GM21576 (cell line): Measurements from ENCODE around the gene CFAP74.

Experiments used
- ATAC-seq: cut with Tn5 transposase; IDR thresholded peaks from one replicate; pipeline ENCODE4 v1.9.1; 2021; ENCODE audit warnings: mild to moderate bottlenecking, moderate library complexity; ENCODE audit not compliant: unreplicated experiment

CFAP74 gene

DNA sequence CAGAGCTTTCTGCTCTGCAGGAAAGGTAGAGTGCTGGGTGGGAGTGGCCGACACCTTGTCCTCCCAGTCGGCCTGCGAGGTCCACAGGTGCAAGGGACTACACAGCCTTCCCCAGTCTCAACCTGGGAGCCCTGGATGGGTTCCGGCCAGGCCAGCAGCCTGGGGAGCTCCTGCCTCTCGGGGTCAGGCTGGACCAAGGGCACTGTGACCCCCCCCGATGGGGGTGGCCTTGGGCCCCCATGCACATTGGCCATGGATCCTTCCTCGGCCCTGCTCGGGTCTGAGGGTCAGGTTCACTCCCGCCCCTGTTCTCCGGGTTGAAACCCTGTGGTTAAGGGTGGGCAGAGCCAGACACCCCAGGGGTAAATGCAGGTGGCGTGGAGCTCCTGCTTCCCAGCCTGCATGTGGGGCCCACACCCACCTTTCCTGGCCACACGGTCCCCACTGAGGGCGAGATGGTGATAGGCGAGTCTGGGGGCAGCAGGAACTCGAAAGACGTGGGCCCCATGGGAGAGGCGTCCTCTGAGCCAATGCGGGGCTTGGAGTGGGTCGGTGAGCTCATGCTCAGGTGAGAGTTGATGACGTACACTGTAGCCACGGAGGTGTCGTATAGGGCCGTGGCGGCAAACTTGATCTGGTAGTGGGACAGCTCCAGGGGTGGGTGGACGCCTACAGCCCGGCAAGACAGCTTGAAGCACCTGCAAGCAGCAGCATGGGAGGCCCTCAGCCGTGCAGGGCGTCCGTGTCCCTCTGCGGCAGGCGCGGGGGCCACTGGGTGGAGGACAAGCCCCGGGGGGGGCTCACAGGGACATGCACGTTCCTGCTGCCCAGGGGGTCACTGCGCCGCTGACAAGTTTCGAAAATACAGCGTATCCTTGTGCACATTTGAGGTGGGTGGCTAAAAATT, 73.7 kb downstream of the CFAP74 start:
- ATAC-seq, result no peak

DNA sequence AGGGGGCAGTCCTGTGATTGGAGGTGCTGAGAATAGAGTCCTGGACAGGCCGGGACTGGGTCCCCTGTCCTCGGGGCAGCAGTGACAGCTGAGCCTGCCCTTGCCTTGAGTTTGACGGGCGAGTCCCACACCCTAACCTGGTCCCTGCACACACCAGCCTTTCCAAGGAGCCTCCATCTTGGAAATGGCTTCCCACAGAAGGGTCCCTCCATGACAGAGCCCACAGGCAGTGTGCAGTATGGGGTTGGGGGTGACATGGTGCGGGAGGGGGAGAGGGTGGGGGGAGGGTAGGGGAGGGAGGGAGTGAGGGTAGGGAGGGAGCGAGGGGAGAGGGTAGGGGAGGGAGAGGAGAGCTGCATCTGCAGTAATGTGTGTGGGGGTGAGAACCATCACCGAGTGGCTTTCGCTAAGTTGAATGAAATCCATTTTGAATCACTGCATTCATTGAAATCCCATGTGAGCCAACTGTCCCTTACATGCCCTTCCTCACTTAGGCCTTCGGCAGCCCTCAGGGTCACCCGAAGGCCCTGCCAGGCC, 74.4 kb downstream of the CFAP74 start:
- ATAC-seq, result no peak

DNA sequence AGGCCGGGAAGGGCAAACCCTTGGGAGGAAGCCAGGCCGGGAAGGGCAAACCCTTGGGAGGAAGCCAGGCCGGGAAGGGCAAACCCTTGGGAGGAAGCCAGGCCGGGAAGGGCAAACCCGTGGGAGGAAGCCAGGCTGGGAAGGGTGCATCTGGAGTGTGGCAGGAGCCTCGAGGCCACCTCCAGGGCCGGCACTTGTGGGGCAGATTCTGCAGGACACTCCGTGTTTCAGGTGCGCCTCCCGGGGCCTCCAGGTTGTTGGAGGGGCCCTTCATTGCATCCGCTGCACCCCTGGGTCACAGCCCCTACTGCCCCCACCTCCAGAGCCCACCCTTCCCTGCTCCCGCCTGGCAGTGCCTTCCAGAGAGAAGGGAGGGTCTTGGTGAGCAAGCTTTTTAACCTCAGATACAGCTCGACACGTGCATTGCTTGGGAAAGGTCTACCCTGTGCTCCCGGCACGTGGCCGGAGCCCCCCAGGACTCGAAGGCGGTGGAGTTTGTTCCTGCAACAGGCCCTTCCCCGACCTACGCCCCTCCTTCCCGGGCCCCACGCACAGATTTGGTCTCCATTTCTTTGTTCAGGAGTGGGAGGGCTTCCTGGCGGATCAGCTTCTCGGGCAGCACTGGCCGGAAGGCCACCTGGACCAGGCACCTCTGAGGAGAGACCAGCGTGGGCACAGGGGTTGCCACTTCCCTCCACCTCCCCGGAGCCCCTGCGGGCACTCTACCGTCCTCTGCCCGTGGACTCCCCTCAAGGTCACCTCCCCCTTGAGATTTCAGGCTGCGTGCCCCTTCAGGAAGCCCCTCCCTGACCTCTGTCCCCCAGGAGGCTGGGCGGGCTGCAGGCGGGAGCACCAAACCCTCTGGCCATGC, 75.1 kb downstream of the CFAP74 start:
- no peak for ATAC-seq

DNA sequence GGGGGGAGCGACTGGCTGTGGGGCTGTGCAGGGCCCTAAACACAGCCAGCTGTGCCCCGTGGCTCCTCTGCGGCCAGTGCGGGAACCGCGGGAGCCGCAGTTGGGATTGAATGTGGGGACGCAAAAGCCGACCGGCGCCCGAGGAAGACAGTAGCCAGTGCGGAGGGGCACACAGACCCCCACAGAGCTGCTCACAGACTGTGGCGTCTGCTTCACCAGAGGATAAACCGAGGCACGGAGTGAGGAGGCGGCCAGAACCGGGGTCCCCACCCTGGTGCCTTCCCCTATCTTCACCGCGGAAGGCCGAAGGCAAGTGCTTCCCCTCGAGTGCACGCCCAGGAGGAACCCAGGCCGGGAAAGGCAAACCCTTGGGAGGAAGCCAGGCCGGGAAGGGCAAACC, 75.8 kb downstream of the CFAP74 start:
- no peak for ATAC-seq

DNA sequence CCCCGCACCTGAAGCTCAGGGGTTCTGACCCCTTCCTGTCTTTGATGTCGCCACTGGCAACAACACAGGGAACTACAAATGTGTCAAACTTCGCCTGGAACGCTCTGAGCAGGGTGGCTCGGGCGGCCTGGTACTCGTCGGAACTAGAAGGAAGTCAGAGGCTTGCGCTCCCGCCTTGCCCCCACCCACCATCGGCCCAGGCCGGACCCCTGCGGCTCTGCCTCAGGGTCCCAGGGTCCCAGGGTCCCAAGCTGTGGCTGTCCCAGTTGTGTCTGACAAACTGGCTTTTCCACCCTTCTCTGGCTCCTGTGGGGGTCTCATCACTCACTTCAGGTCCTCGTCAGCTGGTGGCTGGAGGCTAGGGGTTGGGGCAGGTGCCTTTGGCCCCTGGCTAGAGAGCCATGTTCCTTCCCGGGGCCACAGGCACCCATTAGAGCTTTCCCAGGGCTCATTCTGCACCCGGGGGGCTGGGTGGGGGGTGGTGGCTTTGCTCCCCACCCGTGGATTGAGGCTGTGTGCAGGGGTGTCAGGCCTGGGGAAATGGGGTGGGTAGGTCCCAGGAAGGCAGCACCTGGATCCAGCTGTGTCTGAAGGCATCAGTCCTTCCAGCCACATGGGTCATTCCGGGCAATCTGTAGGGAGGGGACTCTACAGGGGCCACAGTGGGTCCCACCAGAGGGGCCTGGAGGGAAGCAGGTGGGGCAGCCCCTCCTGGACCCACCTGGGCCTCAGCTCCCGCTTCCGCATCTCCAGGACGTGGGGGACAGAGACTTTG, 76.5 kb downstream of the CFAP74 start:
- ATAC-seq, result no peak

DNA sequence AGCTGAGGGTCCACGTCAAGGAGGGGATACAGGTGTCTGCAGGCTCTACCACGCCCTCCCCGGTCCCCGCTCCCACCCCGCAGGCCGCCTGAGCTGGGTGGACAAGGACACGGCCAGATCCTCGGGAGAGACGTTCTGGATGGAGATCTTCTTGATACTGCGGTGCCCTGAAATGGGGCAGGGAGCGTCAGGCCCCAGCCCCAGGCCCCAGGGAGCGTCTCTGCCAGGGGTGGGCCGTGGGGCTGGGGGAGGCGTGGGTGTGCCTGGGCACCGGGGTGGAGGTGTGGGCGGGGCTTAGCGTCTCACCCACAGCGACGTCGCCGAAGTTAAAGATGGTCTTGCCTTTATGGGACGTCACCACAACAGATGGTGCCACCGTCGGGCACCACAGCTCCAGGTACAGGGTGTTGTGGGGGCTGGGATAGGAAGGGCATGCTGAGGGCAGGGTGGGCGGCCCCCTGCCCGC, 77.2 kb downstream of the CFAP74 start:
- ATAC-seq, result no peak

DNA sequence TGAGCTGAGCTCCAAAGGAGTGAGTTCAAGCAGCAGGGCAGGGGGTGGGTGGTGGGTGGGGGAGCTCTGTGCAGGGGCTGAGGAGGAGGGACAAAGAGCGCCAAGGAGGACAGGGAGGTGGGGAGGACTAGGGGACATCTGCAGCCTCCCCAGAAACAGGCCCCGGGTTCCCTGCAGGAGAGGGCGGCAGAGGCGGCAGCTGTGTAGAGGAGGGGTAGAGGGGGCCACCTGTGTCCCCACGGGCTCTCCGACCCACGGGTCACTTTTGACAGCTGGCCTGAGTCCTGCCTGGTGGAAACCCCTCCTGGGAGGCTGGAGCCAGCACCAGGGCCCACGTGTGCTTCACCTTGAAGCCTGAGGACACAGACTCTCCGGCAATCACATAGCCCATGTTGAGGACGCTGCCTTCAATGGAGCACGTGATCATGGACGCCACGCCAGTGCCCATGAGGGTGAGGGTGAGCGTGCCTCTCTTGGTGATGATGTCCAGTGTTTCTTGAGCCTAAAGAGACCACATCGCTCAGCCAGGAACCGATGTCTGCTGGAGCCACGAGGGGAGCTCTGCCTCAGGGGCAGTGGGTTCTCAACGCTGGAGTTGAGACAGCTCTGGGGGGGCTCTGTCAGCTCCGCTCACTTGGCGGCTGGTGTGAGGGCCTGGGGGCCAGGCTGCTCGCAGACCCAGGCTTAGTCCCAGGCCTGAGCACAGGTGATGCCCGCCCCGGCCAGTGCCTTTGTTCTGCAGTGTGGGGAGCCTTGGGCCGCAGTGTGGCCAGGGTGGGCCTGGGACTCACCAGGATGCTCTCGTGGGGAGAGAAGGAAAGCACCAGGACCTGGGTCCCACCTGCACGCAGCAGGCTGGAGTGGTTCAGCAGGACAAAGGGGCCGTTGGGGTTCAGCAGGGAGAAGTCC, 77.9 kb downstream of the CFAP74 start:
- no peak for ATAC-seq

DNA sequence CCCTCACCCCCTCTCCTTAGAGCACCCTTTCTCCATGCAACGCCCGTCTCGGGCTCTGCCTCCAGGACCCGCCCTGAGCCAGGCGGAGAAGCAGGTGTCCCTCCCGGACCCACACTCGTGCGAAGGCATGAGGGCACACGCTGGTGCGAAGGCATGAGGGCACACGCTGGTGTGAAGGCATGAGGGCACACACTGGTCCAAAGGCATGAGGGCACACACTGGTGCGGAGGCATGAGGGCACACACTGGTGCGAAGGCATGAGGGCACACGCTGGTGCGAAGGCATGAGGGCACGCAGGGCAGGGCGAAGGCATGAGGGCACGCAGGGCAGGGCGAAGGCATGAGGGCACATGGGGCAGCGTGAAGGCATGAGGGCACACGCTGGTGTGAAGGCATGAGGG, 78.7 kb downstream of the CFAP74 start:
- no peak for ATAC-seq

DNA sequence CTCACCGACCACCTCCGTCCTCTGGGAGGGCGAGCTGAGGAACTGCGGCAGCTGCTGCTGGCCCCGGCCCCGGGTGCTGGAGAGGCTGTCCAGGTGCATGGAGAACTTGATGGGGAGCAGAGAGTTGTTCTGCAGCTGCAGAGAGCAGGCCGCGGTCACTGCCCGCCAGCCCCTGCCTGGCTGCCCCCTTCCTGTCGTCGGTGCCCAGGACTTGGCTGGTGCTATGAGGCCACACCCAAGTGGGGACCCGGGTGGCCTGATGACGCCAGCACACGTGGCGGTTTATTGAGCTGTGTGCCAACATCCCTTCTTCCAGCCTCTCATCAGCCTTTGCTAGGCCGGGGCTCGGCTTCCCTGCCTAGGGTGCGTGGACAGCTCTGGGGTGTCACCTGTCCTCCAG, 79.2 kb downstream of the CFAP74 start:
- ATAC-seq, result no peak

DNA sequence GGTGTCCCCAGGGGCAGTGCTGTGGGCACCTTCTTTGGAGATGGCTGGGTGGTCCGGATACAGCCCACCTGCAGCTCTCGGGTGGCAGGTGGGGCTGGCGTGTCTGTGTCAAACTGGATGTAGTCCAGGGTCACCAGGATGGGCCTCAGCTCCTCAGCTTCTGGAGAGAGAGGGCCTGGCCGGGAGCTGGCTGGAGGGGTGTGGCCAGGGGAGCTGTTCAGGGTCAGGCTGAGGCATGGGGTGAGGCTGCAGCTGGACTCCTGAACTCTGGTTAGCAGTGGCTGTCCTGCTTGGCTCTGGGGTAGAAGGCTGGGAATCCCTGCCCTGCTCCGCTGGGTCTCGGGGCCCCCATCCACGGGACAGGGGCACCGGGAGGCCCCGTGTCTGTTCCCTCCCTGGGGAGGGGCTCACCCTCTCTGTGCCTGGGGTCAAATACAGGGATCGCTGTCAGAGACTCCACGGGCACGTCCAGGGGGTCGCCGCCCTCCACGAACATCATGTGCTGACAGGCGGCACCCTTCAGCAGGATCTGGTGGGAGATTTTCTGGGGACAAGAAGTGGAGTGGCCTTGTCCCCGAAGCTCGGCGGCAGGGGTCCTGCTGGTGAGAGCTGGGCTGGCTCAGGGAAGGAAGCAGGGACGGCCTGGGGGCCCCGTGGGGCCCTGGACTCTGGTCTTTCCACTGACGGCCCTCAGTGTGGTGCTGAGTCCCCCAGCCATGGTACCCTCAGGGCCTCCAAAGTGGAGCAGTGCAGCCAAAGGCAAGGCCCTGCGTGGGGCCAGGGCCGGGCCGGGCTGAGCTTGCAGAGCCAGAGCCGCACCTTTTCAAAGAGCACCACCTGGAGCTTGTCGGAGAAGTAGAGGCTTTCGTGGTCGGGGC, 80.4 kb downstream of the CFAP74 start:
- ATAC-seq, result no peak

DNA sequence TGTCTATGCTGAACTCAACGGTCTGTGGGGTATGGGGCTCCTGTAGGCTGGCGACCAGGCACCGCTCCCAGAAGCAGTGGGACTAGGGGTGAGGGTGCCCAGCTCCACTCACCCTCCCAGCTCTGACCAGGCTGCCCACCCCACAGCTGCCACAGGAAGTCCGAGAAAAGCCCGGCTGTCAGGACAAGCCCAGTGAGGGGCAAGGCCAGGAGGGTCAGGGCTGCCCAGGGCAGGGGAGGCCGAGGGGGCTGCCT, 81.0 kb downstream of the CFAP74 start:
- no peak for ATAC-seq

DNA sequence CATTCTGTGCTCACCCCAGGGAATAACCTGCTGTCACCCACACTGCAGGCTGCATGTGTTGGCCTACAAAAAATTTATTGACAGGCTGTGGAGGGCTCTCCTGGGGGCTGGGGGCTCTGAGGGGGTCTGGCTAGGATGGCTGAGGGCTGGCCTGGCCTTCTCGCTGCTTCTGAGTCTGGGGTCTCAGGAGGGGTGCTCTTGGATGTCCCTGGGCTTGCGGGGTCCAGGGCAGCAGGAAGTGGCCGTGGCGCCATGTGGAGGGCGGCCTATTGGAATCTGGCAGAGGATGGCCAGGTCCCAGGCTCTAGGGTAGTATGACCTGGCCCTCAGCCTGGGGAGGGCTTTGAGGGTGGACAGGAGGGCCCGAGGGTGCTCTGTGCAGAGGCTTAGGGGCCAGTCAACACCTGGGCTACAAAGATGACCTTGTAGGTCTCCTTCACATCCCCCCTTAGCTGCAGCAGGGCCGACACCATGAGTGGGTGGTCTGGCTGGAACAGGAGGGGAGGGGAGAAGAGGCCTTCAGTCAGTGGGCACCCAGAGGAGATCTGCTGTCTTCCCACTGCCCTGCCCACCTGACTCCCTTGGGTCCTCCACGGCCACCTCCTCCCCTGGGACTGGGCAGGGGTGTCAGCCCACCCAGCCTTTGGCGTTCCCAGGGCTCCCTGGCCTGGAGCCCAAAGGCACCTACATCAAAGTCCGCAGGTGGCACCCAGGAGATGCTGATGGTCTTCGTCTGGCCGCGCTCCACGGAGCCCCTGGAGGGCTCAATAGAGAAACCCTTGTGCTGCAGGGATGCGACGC, 81.5 kb downstream of the CFAP74 start:
- no peak for ATAC-seq

DNA sequence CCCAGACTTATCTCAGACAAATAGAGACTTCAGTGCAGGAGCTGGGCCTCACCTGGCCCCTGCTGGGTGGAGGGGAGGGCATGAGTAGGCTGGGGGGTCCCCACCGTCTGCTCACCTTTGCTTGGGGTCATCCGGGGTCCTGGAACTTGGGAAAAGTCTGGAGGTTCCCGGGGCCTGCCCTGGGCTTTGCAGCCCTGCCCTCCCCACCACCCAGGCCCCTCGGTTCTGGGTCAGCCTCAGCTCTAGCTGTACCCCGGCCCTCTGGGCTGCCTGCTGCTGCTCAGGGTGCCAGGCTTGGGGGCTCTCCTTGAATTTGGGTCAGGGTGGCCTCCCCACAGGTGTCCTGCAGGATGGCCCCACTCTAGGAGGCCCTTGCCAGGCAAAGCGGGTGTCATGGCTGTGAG, 82.1 kb downstream of the CFAP74 start:
- ATAC-seq, result no peak

DNA sequence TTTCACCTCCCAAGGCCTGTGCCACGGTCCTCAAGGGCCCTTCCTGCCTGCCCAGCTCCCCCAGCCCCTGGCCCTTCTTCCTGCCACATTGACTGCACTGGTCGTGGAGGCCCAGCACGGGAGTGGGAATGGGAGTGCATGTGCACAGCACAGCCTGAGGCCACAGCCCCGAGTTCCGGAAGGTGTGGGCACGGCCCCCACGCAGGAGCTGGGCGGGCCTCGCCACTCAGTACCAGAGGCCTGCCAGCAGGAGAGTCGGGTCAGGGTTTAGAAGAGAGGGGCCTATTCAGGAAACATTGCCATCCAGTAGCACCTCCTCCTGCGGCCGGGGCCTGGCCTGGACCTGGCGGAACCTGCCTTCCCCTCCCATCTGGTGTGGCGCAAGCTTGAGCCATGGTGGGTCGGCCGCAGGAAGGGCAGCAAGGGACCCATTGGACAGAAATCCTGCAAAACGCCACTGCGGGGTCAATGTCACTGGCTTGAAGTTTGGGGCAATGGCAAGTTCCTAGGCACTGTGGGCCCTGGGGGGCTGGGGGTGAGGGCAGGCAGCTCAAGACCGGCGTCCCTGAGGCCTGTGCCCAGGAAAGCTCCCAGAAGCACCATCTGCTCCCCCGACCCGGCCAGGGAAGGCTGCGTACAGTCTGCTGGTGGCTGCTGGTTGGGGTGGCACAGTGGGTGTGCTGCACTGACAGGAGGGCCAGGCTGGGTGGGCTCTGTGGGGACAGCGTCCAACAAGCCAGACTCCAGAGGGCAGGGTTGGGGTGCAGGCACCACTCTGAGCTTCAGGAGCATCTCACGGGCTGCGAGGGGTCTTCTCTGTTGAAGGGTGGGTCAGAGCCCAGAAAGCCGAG, 82.8 kb downstream of the CFAP74 start:
- ATAC-seq, result no peak

DNA sequence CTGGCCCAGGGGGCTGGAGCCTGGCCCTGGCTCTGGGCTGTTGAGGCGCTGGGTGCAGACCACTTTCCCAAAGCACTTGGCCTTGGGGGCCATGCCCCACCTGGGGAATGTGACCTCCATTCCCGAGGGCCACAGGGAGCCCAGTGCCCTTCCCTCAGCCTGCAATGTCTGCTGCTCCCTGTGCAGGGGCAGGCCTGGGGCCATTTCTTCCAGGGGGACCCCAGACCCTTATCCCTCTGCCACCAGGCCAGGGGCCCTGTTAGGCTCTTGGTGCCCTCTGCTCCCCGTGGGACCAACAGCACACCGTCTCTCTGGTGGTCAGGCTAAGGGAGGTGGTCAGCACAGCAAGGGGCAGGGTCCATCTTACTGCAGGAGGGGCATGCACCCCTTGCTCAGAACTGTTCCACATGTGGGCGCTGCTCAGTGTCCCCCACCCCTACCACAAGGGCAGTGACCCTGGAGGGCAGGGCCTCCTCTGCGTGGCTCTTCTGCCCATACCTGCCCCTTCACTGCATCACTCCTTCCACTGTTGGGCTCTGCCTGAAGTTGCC, 83.5 kb downstream of the CFAP74 start:
- no peak for ATAC-seq

DNA sequence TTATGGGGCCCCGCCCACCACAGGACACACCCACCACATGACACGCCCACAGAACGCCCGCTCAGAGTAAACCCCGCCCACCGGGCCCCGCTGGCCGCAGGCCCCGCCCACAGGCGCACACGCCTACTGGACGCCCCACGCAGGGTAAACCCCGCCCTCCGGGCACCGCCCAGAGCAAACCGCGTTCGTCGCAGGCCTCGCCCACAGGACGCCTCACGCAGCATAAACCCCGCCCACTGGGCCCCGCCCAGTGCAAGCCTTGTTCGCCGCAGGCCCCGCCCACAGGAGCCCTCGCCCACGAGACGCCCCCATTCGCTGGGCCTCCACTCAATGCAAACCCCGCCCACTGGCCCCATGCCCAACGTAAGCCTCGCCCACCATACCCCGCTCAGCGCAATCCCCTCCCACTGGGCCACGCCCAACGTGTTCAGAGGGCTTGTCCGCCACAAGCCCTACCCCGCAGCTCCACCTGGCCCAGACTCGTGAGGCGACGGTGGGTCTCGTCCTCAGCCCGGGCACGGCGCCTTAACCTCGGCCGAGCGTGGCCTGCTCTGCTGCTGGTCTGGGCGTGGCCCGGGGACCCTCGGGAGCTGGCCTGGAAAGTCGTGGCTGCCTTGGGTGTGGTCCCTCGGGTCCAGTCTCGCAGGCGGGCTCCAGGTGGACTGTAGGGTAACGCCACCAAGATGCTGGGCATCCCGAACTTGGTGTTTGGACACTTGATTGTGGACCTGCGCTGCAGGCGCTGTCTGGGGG, 84.1 kb downstream of the CFAP74 start:
- ATAC-seq, result peak; percentile 80
